HG03558 (cell line): ENCODE data around the gene FAM9A.
"Not testable (repeated sequence)": the region's sequence is repeated elsewhere in the genome, so short reads cannot be mapped to it uniquely, and the experiment has no call there.

Experiments used
- ATAC-seq: cut with Tn5 transposase; IDR thresholded peaks from one replicate; pipeline ENCODE4 v1.9.1; 2021; ENCODE audit warnings: moderate number of reproducible peaks; ENCODE audit not compliant: unreplicated experiment; ENCODE audit errors: extremely low read depth

The FAM9A gene

GRCh38 chrX:8805974-8806373 lies 4.8 kb upstream of the FAM9A start:
- ATAC-seq: no peak

- no peak for ATAC-seq
Measured at GRCh38 chrX:8805046-8805445, 3.9 kb upstream of the FAM9A start.

GRCh38 chrX:8803326-8803725 lies 2.1 kb upstream of the FAM9A start:
- no peak for ATAC-seq

- not testable (repeated sequence) for ATAC-seq
Measured at GRCh38 chrX:8800351-8800750, 832 bp downstream of the FAM9A start.

- not testable (repeated sequence) for ATAC-seq
Measured at GRCh38 chrX:8799281-8799680, 1.9 kb downstream of the FAM9A start.

- ATAC-seq: not testable (repeated sequence)
Measured at GRCh38 chrX:8798702-8799101, 2.5 kb downstream of the FAM9A start.

- ATAC-seq: not testable (repeated sequence)
Measured at GRCh38 chrX:8787119-8787518, 14.1 kb downstream of the FAM9A start.

GRCh38 chrX:8784162-8784561 lies 17.0 kb downstream of the FAM9A start:
- no peak for ATAC-seq

GRCh38 chrX:8783714-8784098 lies 17.5 kb downstream of the FAM9A start:
- no peak for ATAC-seq

GRCh38 chrX:8783097-8783713 lies 18.0 kb downstream of the FAM9A start:
- ATAC-seq: peak; percentile 87

- no peak for ATAC-seq
Measured at GRCh38 chrX:8782595-8782994, 18.6 kb downstream of the FAM9A start.

- ATAC-seq: not testable (repeated sequence)
Measured at GRCh38 chrX:8781921-8782320, 19.3 kb downstream of the FAM9A start.

GRCh38 chrX:8773117-8773516 lies 28.1 kb downstream of the FAM9A start:
- no peak for ATAC-seq

- no peak for ATAC-seq
Measured at GRCh38 chrX:8760021-8760420, 41.2 kb downstream of the FAM9A start.

- ATAC-seq: not testable (repeated sequence)
Measured at GRCh38 chrX:8758706-8759105, 42.5 kb downstream of the FAM9A start.

- not testable (repeated sequence) for ATAC-seq
Measured at GRCh38 chrX:8757609-8758389, 43.4 kb downstream of the FAM9A start.

GRCh38 chrX:8755813-8756212 lies 45.4 kb downstream of the FAM9A start:
- no peak for ATAC-seq

GRCh38 chrX:8755116-8755515 lies 46.1 kb downstream of the FAM9A start:
- no peak for ATAC-seq

- no peak for ATAC-seq
Measured at GRCh38 chrX:8749697-8750096, 51.5 kb downstream of the FAM9A start.

GRCh38 chrX:8748855-8749254 lies 52.3 kb downstream of the FAM9A start:
- ATAC-seq: no peak

GRCh38 chrX:8743126-8743732 lies 58.0 kb downstream of the FAM9A start:
- ATAC-seq: no peak
